GM13977 (cell line): ENCODE measurements around the gene PTGDR2.

Experiments
- DNase-seq: peaks from one replicate; pipeline ENCODE4 v3.0.0; 2012; ENCODE audit warnings: low spot score
- in situ Hi-C: fragments of 300-500 bp; cut with MboI; formaldehyde crosslinking; loops from one replicate; pipeline ENCODE4 v1.12.0; 2022; ENCODE audit warnings: low sequenced_read_pairs, low pct_unique_long_range_greater_than_20kb, mixed read lengths, inconsistent platforms; ENCODE audit not compliant: unreplicated experiment
- TF ChIP-seq, protein P1 (sequence below): IDR thresholded peaks from 2 replicates; pipeline ENCODE4 v1.5.1; 2012; ENCODE audit warnings: mild to moderate bottlenecking, control low read depth; ENCODE audit not compliant: insufficient read depth; ENCODE audit errors: extremely low read depth, missing control alignments

PTGDR2 gene

DNA sequence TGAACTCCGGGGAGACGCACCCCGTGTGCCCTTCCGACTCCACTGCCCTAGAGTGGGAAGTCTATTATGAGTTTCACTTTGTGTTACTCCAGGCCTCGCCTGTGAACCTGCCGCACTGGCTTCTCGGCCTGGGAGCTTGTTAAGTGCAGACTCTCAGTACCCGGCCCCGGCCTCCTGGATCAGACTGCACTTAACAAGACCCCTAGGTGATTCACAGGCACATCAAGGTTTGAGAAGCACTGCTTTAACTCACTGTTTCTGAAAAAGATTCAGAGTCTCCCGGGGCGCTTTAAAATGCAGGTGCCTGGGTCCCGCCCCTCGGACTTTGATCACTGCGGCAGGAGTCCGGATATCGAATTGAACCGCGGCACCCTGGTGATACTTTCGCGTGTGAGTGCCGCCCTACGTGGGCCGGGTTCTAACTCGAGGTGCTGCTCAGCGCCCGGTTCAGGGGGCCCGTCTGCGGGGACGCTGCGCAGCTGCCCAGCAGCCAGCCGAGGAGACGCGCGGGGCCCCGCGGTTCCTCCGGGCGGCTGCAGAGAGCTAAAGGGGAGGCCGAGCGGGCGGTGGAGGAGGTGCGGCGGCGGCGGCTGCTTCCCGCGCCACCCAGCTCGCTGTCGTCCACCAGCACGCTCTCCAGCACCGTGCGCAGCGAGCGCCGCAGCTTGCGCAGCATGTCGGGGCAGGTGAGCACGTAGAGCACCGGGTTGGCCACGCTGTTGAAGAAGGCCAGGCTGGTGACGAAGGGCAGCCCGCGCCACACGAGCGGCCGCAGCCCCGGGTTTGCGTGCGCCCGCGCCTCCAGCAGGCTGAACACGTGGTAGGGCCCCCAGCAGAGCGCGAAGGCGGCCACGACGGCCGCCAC lies 3.4 kb downstream of the PTGDR2 start:
- TF ChIP-seq, protein P1, sequence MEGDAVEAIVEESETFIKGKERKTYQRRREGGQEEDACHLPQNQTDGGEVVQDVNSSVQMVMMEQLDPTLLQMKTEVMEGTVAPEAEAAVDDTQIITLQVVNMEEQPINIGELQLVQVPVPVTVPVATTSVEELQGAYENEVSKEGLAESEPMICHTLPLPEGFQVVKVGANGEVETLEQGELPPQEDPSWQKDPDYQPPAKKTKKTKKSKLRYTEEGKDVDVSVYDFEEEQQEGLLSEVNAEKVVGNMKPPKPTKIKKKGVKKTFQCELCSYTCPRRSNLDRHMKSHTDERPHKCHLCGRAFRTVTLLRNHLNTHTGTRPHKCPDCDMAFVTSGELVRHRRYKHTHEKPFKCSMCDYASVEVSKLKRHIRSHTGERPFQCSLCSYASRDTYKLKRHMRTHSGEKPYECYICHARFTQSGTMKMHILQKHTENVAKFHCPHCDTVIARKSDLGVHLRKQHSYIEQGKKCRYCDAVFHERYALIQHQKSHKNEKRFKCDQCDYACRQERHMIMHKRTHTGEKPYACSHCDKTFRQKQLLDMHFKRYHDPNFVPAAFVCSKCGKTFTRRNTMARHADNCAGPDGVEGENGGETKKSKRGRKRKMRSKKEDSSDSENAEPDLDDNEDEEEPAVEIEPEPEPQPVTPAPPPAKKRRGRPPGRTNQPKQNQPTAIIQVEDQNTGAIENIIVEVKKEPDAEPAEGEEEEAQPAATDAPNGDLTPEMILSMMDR = no peak
- in situ Hi-C loops = loop anchor here (10.0 kb wide), 1 partner anchor 68 kb away; the partner anchor contains the start of gene MS4A10
- no peak for DNase-seq

DNA sequence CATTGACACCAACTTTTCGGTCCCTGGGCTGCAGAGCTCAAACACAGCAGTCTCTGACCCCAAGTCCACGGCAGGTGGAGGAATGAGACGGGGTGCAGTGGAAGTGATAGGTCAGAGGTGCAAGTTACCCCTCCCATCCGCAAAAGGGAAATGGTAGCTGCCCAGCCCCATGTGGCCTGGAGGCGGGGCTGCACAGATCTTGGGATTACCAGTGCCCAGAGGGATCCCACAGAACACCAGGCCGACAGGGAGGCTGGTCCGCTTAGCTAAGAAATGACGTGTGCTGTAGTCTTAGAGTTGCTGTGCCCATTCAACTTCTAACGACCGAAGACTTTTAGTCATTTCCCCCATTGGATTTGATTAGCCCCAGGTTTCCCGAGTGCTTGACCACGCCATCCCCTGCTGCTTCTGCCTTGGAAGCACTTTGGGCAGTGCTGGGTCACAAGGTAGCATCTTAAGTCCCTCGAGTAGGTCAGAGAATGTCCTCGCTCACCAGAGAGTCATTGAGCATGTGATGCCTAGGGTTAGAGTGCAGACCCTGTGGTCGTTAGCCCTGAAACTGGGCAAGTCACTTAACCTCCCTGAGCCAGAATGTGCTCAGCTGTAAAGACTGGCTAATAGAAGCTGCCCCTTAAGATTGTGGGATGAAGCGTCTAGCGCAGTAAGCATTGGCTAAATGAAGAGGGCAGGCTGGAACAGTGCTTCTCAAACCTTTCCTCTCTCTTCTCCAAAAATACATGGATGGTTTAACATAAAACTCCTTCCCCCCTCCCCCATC lies 4.2 kb downstream of the PTGDR2 start:
- in situ Hi-C loops = loop anchor here (10.0 kb wide), 1 partner anchor 67 kb away; the partner anchor contains the start of gene MS4A10
- no peak for DNase-seq
- TF ChIP-seq, protein P1 = no peak

DNA sequence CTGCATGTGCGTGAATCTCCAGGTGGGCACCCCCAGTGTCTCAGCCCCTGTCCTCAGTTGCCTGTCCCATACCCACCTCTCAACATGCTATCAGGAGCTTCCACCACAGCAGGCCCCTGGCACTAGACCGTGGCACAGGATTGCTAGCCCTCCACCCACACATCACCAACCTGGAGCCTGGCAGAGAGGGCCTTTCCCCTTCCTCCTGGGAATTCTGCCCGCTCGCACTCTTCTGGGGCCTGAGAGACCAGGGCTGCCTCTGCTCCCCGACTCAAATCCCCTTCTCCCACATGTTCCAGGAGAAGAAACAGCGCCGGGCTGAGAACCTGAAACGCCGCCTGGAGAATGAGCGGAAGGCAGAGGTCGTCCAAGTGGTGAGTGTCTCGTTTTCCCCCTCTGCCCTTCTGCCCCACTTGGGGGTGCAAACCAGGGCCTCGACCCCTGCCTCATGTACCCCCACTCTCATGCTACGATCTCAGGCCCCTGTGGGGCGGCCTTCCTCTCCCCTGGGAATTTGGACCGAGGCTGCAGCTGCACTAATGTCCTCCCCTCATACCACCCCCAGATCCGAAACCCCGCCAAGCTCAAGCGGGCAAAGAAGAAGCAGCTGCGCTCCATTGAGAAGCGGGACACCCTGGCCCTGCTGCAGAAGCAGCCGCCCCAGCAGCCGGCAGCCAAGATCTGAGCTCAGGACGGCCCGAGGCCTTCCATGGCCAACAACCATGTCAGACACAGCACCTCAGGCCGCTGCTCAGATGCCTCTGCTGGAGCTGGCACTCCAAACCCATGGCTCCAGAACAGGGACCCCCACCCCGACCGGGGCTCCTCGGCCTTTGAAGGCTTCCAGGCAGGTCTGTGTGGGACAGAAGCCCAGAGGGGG lies 5.9 kb downstream of the PTGDR2 start:
- TF ChIP-seq, protein P1 = no peak
- in situ Hi-C loops = loop anchor here (10.0 to 25.0 kb wide), 2 partner anchors 65 to 337 kb away; partner anchors contain the start of gene MS4A10
- no peak for DNase-seq

DNA sequence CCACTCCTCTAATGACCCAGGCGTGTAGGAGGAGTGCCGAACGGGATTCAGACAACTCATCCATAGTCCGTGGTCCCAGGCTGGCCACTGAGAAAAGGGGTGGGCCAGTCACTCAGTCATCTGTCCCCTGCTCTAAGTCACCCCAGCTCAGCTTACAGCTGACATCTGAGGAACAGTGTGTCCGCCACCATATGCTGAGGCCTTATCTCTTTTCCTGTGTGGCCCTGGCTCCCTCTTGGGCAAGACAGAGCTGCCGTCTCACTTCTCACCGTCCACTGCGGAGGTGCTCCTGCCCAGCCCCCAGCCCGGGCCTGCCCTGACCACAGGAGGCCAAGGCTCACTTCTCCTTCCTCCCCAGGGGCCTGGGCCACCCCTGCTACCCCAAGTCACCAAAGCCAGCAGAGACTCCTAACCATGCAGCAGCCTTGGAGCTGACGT lies 7.0 kb downstream of the PTGDR2 start:
- in situ Hi-C loops = loop anchor here (25.0 kb wide), 1 partner anchor 339 kb away; no protein-coding TSS in a partner anchor
- no peak for DNase-seq
- TF ChIP-seq, protein P1 = no peak

DNA sequence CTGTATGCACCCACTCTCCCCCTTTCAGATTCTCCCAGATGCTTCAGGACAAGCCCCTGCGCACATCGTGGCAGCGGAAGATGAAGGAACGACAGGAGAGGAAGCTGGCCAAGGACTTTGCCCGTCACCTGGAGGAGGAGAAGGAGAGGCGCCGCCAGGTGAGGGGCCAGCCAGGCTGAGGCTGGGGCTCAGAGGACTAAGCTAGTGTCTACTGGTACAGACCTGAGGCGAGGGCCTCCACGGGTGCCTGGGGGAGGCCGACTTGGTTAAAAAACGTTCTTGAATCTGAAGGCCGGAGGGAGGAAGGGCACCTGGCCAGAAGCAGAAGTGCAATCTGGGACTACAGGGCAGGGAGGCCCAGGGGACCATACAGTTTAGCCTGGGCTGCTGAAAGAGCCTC lies 7.9 kb downstream of the PTGDR2 start:
- DNase-seq = no peak
- TF ChIP-seq, protein P1 = no peak
- in situ Hi-C loops = loop anchor here (25.0 kb wide), 1 partner anchor 339 kb away; no protein-coding TSS in a partner anchor
